CD4-positive, alpha-beta T cell (primary cell): ENCODE results near the gene GCNA. TPM values are rescaled to one million over a fixed set of nuclear protein-coding genes. Genes with fewer than 3 reads are reported as not detected.

Experiments used
- ATAC-seq: fragments of 200-7000 bp; cut with Tn5 transposase; one replicate; pipeline ENCODE4 v1.10.0; 2022; ENCODE audit warnings: mild to moderate bottlenecking; ENCODE audit not compliant: poor library complexity
- CTCF ChIA-PET: fragments of 350-600 bp; sonication (Branson Sonifier 250); formaldehyde crosslinking; loops from one replicate; lab custom pipeline; 2021; ENCODE audit warnings: antibody characterized with exemption, inconsistent platforms; lab: Charles Lee
- POLR2A ChIA-PET: fragments of 350-600 bp; sonication (Branson Sonifier 250); formaldehyde crosslinking; loops from one replicate; lab custom pipeline; 2021; ENCODE audit warnings: antibody characterized with exemption, inconsistent platforms; lab: Charles Lee
- DNase-seq, 14 experiments: peaks; one replicate each; pipeline ENCODE4 v3.0.0-alpha.2; 2013 to 2020; ENCODE audit warnings: mixed read lengths in 2 of 14
- H3K27ac ChIP-seq, 2 donors: one replicate each; pipeline versions ENCODE4 v1.5.1 to v1.7.0; 2013; ENCODE audit warnings: low read length in 2 of 2, low read depth in 1 of 2, mild to moderate bottlenecking in 1 of 2
- H3K27me3 ChIP-seq, 2 experiments: 1 replicate in 1 of 2; 2 replicates in 1 of 2; pipeline versions ENCODE4 v1.6.1 to v1.7.0; 2013; ENCODE audit warnings: low read length in 2 of 2, control low read depth in 1 of 2, mild to moderate bottlenecking in 1 of 2, moderate library complexity in 1 of 2; ENCODE audit not compliant: insufficient read depth in 2 of 2, control insufficient read depth in 1 of 2
- H3K36me3 ChIP-seq: one replicate; pipeline ENCODE4 v1.6.1; 2013; ENCODE audit warnings: low read length, control low read depth; ENCODE audit not compliant: insufficient read depth
- H3K4me1 ChIP-seq: one replicate; pipeline ENCODE4 v1.6.1; 2013; ENCODE audit warnings: low read length, control low read depth; ENCODE audit not compliant: insufficient read depth
- H3K4me3 ChIP-seq: one replicate; pipeline ENCODE4 v1.5.1; 2013; ENCODE audit warnings: mild to moderate bottlenecking, low read length, moderate library complexity
- H3K9me3 ChIP-seq, 2 experiments: 1 replicate in 1 of 2; 2 replicates in 1 of 2; pipeline versions ENCODE4 v1.6.1 to v1.7.0; 2013; ENCODE audit warnings: low read length in 2 of 2, mild to moderate bottlenecking in 2 of 2, control low read depth in 1 of 2, moderate library complexity in 1 of 2; ENCODE audit not compliant: control insufficient read depth in 1 of 2, insufficient read depth in 1 of 2
- H3K27ac Mint-ChIP-seq: one replicate; pipeline ENCODE4 v1.8.0; 2020; ENCODE audit warnings: mixed read lengths
- H3K27me3 Mint-ChIP-seq: one replicate; pipeline ENCODE4 v1.8.0; 2021; ENCODE audit warnings: mixed read lengths
- H3K36me3 Mint-ChIP-seq: one replicate; pipeline ENCODE4 v1.8.0; 2021; ENCODE audit warnings: low read depth, mixed read lengths
- H3K4me1 Mint-ChIP-seq: one replicate; pipeline ENCODE4 v1.8.0; 2021; ENCODE audit warnings: low read depth, mixed read lengths
- H3K4me3 Mint-ChIP-seq: one replicate; pipeline ENCODE4 v1.8.0; 2020; ENCODE audit warnings: mild to moderate bottlenecking, mixed read lengths
- H3K9me3 Mint-ChIP-seq: one replicate; pipeline ENCODE4 v1.8.0; 2020; ENCODE audit warnings: mixed read lengths
- CTCF ChIP-seq: fragments of 200-600 bp; IDR thresholded peaks from one replicate; pipeline ENCODE4 v1.8.0; 2022; ENCODE audit warnings: antibody characterized with exemption, mild to moderate bottlenecking
- intact Hi-C, 2 experiments: fragments of 100-400 bp; cut with DNase I in 1 of 2; cut with micrococcal nuclease in 1 of 2; formaldehyde crosslinking; loops; one replicate each; pipeline versions ENCODE4 v1.15.1 to v1.9.0; 2023 to 2025; cut with DNase I, micrococcal nuclease
- polyA plus RNA-seq, 2 donors: library from polyadenylated mRNA; unstranded; fragments of 120-200 nt; gene quantifications; one replicate each; pipeline ENCODE4 v1.2.1, GENCODE V29; 2013
- total RNA-seq, 174 experiments: library from RNA in 2 of 174; stranded (reverse) in 2 of 174; gene quantifications; one replicate each; pipeline ENCODE4 v1.2.3 and lab custom pipeline; 2021 to 2026

The GCNA gene
- total RNA-seq, result 1 to 10 TPM; 1.7 to 2.3 TPM
- 3.2 TPM for polyA plus RNA-seq (2013, experiment 1 of 2)
- 4.2 TPM for polyA plus RNA-seq (2013, experiment 2 of 2)
- total RNA-seq (lab: John Stamatoyannopoulos, UW), result 3.1 to 20.9 (median 8.7) reads per million in 172 experiments

GRCh38 chrX:71578253-71579135 is at the start of gene GCNA:
Gene GCNA (plus strand): TSS chrX:71578437. CDS start chrX:71580822, 2,385 bp downstream.
- DNase-seq (peak in 2 of 14 experiments; percentile 8 to 15), ATAC-seq (no peak)
- H3K27ac Mint-ChIP-seq, result peak within 1 kb of the TSS; percentile 27
- H3K9me3 Mint-ChIP-seq, result no peaks in the 10 kb centered on the region
- intact Hi-C loops, result loop anchor here in 1 of 2 experiments (5.0 kb wide), 1 partner anchor 36 kb away; no protein-coding TSS in a partner anchor
- H3K36me3 Mint-ChIP-seq, result peaks cover 49% of the 10 kb centered on the region
- H3K27ac ChIP-seq, result no peak within 1 kb of the TSS
- TF ChIP-seq CTCF, result no peak
- no peaks in the 10 kb centered on the region for H3K27me3 Mint-ChIP-seq
- POLR2A ChIA-PET, result no interaction called here
- H3K4me1 Mint-ChIP-seq, result peaks cover 8% of the 10 kb centered on the region
- H3K27me3 ChIP-seq, result no peaks in the 10 kb centered on the region
- peaks cover 3% of the 10 kb centered on the region for H3K4me1 ChIP-seq
- no peaks in the 10 kb centered on the region for H3K9me3 ChIP-seq
- H3K4me3 ChIP-seq, result no peak within 1 kb of the TSS
- H3K36me3 ChIP-seq, result peaks cover 32% of the 10 kb centered on the region
- CTCF ChIA-PET, result no interaction called here
- H3K4me3 Mint-ChIP-seq, result no peak within 1 kb of the TSS

GRCh38 chrX:71532078-71532752 is 46.0 kb upstream of the GCNA start:
- no peaks in the 10 kb centered on the region for H3K36me3 ChIP-seq
- ChIA-PET CTCF (interaction anchor here (1.6 kb wide), 1 partner anchor 90 kb away, joined by 3 read pairs; no protein-coding TSS in a partner anchor), POLR2A (interaction anchor here (0.8 to 5.7 kb wide), 16 partner anchors 13 to 745 kb away, joined by 3 to 84 read pairs (median 9); partner anchors contain the start of genes IL2RG, MED12, NONO and RPS4X)
- DNase-seq (peak; percentile 35 to 90 (median 52)), ATAC-seq (peak; percentile 62)
- Mint-ChIP-seq H3K36me3 (peaks cover 50% of the 10 kb centered on the region), H3K27ac (peak overlapping the region; percentile 98), H3K4me3 (peak overlapping the region; percentile 99), H3K27me3 (no peaks in the 10 kb centered on the region), H3K9me3 (no peaks in the 10 kb centered on the region), H3K4me1 (peaks cover 33% of the 10 kb centered on the region)
- TF ChIP-seq CTCF, result no peak
- intact Hi-C loops, result loop anchor here (2.0 to 5.0 kb wide), 4 partner anchors 17 to 420 kb away; partner anchors contain the start of genes IL2RG (in 1 of the 2) and TAF1 (in 1 of the 2)
- no peaks in the 10 kb centered on the region for H3K9me3 ChIP-seq
- no peaks in the 10 kb centered on the region for H3K27me3 ChIP-seq
- H3K27ac ChIP-seq, result peak overlapping the region; percentile 87 to 93
- peaks cover 18% of the 10 kb centered on the region for H3K4me1 ChIP-seq
- H3K4me3 ChIP-seq, result peak overlapping the region; percentile 97
